GM19035 (cell line): ENCODE measurements around the gene LAMP2.
A peak's percentile ranks its signal among the peaks of the same experiment; 100 is the strongest.

Source experiments
- ATAC-seq: cut with Tn5 transposase; IDR thresholded peaks from one replicate; pipeline ENCODE4 v1.9.1; 2021; ENCODE audit not compliant: unreplicated experiment

Gene LAMP2

GRCh38 chrX:120457766-120458180 lies 11.3 kb downstream of the LAMP2 start:
- ATAC-seq: peak; percentile 89

GRCh38 chrX:120456973-120457372 lies 12.1 kb downstream of the LAMP2 start:
- no peak for ATAC-seq

GRCh38 chrX:120453985-120454384 lies 15.1 kb downstream of the LAMP2 start:
- no peak for ATAC-seq

- ATAC-seq: no peak
These were observed 17.0 kb downstream of the LAMP2 start for GRCh38 chrX:120452131-120452530.

GRCh38 chrX:120450163-120450562 lies 18.9 kb downstream of the LAMP2 start:
- no peak for ATAC-seq

GRCh38 chrX:120446498-120446897 lies 22.6 kb downstream of the LAMP2 start:
- no peak for ATAC-seq

- ATAC-seq: no peak
These were observed 29.2 kb downstream of the LAMP2 start for GRCh38 chrX:120439921-120440320.

- no peak for ATAC-seq
These were observed 39.1 kb downstream of the LAMP2 start for GRCh38 chrX:120429776-120430540.

- ATAC-seq: no peak
These were observed 40.8 kb downstream of the LAMP2 start for GRCh38 chrX:120428309-120428708.

GRCh38 chrX:120426599-120426998 lies 42.5 kb downstream of the LAMP2 start:
- no peak for ATAC-seq

- ATAC-seq: peak; percentile 63
These were observed 49.6 kb downstream of the LAMP2 start for GRCh38 chrX:120419463-120419862.

- no peak for ATAC-seq
These were observed 60.9 kb downstream of the LAMP2 start for GRCh38 chrX:120408168-120408567.

GRCh38 chrX:120406638-120407037 lies 62.5 kb downstream of the LAMP2 start:
- no peak for ATAC-seq

- no peak for ATAC-seq
These were observed 66.7 kb downstream of the LAMP2 start for GRCh38 chrX:120402369-120402768.

- ATAC-seq: no peak
These were observed 67.8 kb downstream of the LAMP2 start for GRCh38 chrX:120401301-120401700.

- peak; percentile 78 for ATAC-seq
These were observed 88.4 kb downstream of the LAMP2 start for GRCh38 chrX:120380699-120381098.

- ATAC-seq: no peak
These were observed 89.0 kb downstream of the LAMP2 start for GRCh38 chrX:120379937-120380681.

- ATAC-seq: no peak
These were observed 90.5 kb downstream of the LAMP2 start for GRCh38 chrX:120378570-120378969.
